DND-41 (cell line): ENCODE results near the gene PCDHA7.

Experiments
- ATAC-seq: fragments of 200-7000 bp; cut with Tn5 transposase; 3 replicates; pipeline ENCODE4 v1.9.1; 2021; ENCODE audit warnings: low read depth; ENCODE audit not compliant: insufficient read depth
- DNase-seq: peaks from one replicate; pipeline ENCODE4 v3.0.0-alpha.2; 2020
- H2AFZ ChIP-seq: 2 replicates; pipeline ENCODE4 v1.6.0; 2012; ENCODE audit warnings: low read depth, low read length
- H3K27ac ChIP-seq: 2 replicates; pipeline ENCODE4 v1.5.1; 2012; ENCODE audit warnings: low read length, inconsistent platforms
- H3K27me3 ChIP-seq: fragments of 200-600 bp; sonication (generic); 2 replicates; pipeline ENCODE4 v1.6.0; 2012; ENCODE audit warnings: low read length, mild to moderate bottlenecking, inconsistent platforms; ENCODE audit not compliant: insufficient read depth, poor library complexity
- H3K36me3 ChIP-seq: 2 replicates; pipeline ENCODE4 v1.5.1; 2012; ENCODE audit warnings: low read length, inconsistent platforms; ENCODE audit not compliant: insufficient read depth
- H3K4me1 ChIP-seq: 2 replicates; pipeline ENCODE4 v1.5.1; 2012; ENCODE audit warnings: mild to moderate bottlenecking, low read length; ENCODE audit not compliant: insufficient read depth
- H3K4me2 ChIP-seq: 2 replicates; pipeline ENCODE4 v1.6.0; 2012; ENCODE audit warnings: mild to moderate bottlenecking, moderate library complexity, low read length, inconsistent platforms; ENCODE audit not compliant: insufficient read depth
- H3K4me3 ChIP-seq, 2 experiments: fragments of 200-600 bp in 1 of 2; shearing (Covaris generic) in 1 of 2; 2 replicates each; pipeline ENCODE4 v1.5.1; 2012 to 2016; ENCODE audit warnings: inconsistent platforms in 2 of 2, low read length in 2 of 2, mild to moderate bottlenecking in 2 of 2, low read depth in 1 of 2, moderate library complexity in 1 of 2
- H3K79me2 ChIP-seq: 2 replicates; pipeline ENCODE4 v1.6.0; 2012; ENCODE audit warnings: low read length, inconsistent platforms; ENCODE audit not compliant: insufficient read depth
- H3K9ac ChIP-seq: 2 replicates; pipeline ENCODE4 v1.6.0; 2012; ENCODE audit warnings: low read depth, mild to moderate bottlenecking, inconsistent platforms, low read length, moderate library complexity
- H3K9me3 ChIP-seq: 2 replicates; pipeline ENCODE4 v1.5.1; 2012; ENCODE audit warnings: low read length, moderate library complexity, mild to moderate bottlenecking, inconsistent platforms; ENCODE audit not compliant: insufficient read depth, severe bottlenecking
- H4K20me1 ChIP-seq: 2 replicates; pipeline ENCODE4 v1.6.0; 2012; ENCODE audit warnings: low read length; ENCODE audit not compliant: insufficient read depth
- CTCF ChIP-seq: IDR thresholded peaks from 2 replicates; pipeline ENCODE4 v1.5.1; 2012; ENCODE audit warnings: borderline replicate concordance, low read length, moderate library complexity, mild to moderate bottlenecking; ENCODE audit not compliant: poor library complexity, severe bottlenecking; ENCODE audit errors: extremely low read depth
- EZH2 ChIP-seq: IDR thresholded peaks from 3 replicates; pipeline ENCODE4 v1.6.1; 2012; ENCODE audit warnings: borderline replicate concordance, low read depth, mild to moderate bottlenecking, moderate library complexity, low read length, inconsistent platforms; ENCODE audit not compliant: severe bottlenecking

The PCDHA7 gene

GRCh38 chr5:140877262-140877581, 43.2 kb downstream of the PCDHA7 start:
- H3K27ac ChIP-seq: no peak overlapping the region
- H3K79me2 ChIP-seq: no peaks in the 10 kb centered on the region
- TF ChIP-seq CTCF: no peak
- no peak for TF ChIP-seq EZH2
- no peak overlapping the region for H2AFZ ChIP-seq
- no peaks in the 10 kb centered on the region for H3K36me3 ChIP-seq
- H3K9me3 ChIP-seq: no peaks in the 10 kb centered on the region
- H4K20me1 ChIP-seq: no peaks in the 10 kb centered on the region
- H3K4me1 ChIP-seq: no peaks in the 10 kb centered on the region
- DNase-seq: no peak
- H3K4me3 ChIP-seq: no peak overlapping the region
- peaks cover 2% of the 10 kb centered on the region for H3K27me3 ChIP-seq
- ATAC-seq: no peak
- H3K4me2 ChIP-seq: no peak overlapping the region
- no peak overlapping the region for H3K9ac ChIP-seq

GRCh38 chr5:140881889-140882590, 48.0 kb downstream of the PCDHA7 start, which contains the start of gene PCDHA13:
Gene PCDHA13 (plus strand): TSS chr5:140882124. CDS start chr5:140882269, 145 bp downstream.
- Histone ChIP-seq H3K4me1 (no peaks in the 10 kb centered on the region), H2AFZ (no peak within 1 kb of the TSS), H3K9me3 (no peaks in the 10 kb centered on the region), H3K4me3 (no peak within 1 kb of the TSS), H4K20me1 (no peaks in the 10 kb centered on the region), H3K9ac (no peak within 1 kb of the TSS), H3K27me3 (peaks cover 2% of the 10 kb centered on the region), H3K36me3 (no peaks in the 10 kb centered on the region), H3K79me2 (no peaks in the 10 kb centered on the region), H3K4me2 (no peak within 1 kb of the TSS), H3K27ac (no peak within 1 kb of the TSS)
- no peak for ATAC-seq
- TF ChIP-seq EZH2: no peak
- TF ChIP-seq CTCF: no peak
- no peak for DNase-seq

GRCh38 chr5:140882591-140882899, 48.5 kb downstream of the PCDHA7 start:
- H3K27ac ChIP-seq: no peak overlapping the region
- peaks cover 2% of the 10 kb centered on the region for H3K27me3 ChIP-seq
- H3K4me3 ChIP-seq: no peak overlapping the region
- no peaks in the 10 kb centered on the region for H3K36me3 ChIP-seq
- H3K9ac ChIP-seq: no peak overlapping the region
- H3K4me2 ChIP-seq: no peak overlapping the region
- no peaks in the 10 kb centered on the region for H3K4me1 ChIP-seq
- no peak for TF ChIP-seq EZH2
- peak; percentile 47 for TF ChIP-seq CTCF
- no peaks in the 10 kb centered on the region for H4K20me1 ChIP-seq
- ATAC-seq: no peak
- no peaks in the 10 kb centered on the region for H3K9me3 ChIP-seq
- no peak for DNase-seq
- H2AFZ ChIP-seq: no peak overlapping the region
- H3K79me2 ChIP-seq: no peaks in the 10 kb centered on the region

- Histone ChIP-seq H3K36me3 (no peaks in the 10 kb centered on the region), H2AFZ (no peak overlapping the region), H3K9me3 (no peaks in the 10 kb centered on the region), H3K27me3 (peaks cover 7% of the 10 kb centered on the region), H4K20me1 (no peaks in the 10 kb centered on the region), H3K79me2 (no peaks in the 10 kb centered on the region), H3K27ac (no peak overlapping the region), H3K9ac (no peak overlapping the region), H3K4me1 (no peaks in the 10 kb centered on the region), H3K4me2 (no peak overlapping the region), H3K4me3 (no peak overlapping the region)
- no peak for TF ChIP-seq EZH2
- TF ChIP-seq CTCF: no peak
- DNase-seq (no peak), ATAC-seq (no peak)
Measured at GRCh38 chr5:140883373-140883772, 49.3 kb downstream of the PCDHA7 start.
